ENCODE results near the gene COX4I1.

The COX4I1 gene

DNA sequence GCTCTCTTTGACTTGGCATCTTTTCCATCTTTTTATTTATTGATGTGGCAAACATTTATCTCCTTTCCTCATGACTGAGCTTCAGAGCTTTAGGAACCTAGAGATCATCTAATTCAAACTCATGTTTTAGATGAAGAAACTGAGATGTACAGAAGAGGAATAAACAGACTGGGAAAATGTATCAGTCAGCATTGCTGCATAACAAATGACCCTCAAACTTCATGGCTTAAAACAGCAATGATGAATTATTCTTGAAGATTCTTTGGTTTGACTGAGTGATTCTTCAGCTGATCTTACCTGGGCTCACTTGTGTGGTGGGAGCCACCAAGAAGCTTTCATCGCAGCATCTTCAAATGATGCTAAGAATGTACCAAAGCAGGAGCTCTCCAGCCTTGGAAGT, 55.4 kb downstream of the COX4I1 start:
- Histone ChIP-seq H2AFZ (ENCODE audit: low read depth, low read length) (no peak overlapping the region), H3K4me3 (ENCODE audit: low read depth in 1 of 2, low read length in 2 of 2) (no peak overlapping the region), H3K36me3 (ENCODE audit: insufficient read depth, low read length) (no peaks in the 10 kb centered on the region), H4K20me1 (ENCODE audit: insufficient read depth, low read length) (no peaks in the 10 kb centered on the region), H3K4me1 (ENCODE audit: insufficient read depth, low read length) (no peaks in the 10 kb centered on the region), H3K27ac (ENCODE audit: low read length) (no peak overlapping the region), H3K4me2 (ENCODE audit: insufficient read depth, low read length) (no peak overlapping the region), H3K79me2 (ENCODE audit: insufficient read depth, low read length) (no peaks in the 10 kb centered on the region), H3K9me3 (ENCODE audit: insufficient read depth, low read length, severe bottlenecking) (no peaks in the 10 kb centered on the region), H3K27me3 (ENCODE audit: insufficient read depth, low read length, poor library complexity) (peaks cover 11% of the 10 kb centered on the region), H3K9ac (ENCODE audit: low read depth, low read length) (no peak overlapping the region)
- TF ChIP-seq EZH2 (IDR thresholded peaks at IDR 0.05; ENCODE audit: borderline replicate concordance, low read depth, low read length, severe bottlenecking): no peak
- TF ChIP-seq, protein P1, sequence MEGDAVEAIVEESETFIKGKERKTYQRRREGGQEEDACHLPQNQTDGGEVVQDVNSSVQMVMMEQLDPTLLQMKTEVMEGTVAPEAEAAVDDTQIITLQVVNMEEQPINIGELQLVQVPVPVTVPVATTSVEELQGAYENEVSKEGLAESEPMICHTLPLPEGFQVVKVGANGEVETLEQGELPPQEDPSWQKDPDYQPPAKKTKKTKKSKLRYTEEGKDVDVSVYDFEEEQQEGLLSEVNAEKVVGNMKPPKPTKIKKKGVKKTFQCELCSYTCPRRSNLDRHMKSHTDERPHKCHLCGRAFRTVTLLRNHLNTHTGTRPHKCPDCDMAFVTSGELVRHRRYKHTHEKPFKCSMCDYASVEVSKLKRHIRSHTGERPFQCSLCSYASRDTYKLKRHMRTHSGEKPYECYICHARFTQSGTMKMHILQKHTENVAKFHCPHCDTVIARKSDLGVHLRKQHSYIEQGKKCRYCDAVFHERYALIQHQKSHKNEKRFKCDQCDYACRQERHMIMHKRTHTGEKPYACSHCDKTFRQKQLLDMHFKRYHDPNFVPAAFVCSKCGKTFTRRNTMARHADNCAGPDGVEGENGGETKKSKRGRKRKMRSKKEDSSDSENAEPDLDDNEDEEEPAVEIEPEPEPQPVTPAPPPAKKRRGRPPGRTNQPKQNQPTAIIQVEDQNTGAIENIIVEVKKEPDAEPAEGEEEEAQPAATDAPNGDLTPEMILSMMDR (IDR thresholded peaks at IDR 0.05; ENCODE audit: borderline replicate concordance, extremely low read depth, low read length, poor library complexity, severe bottlenecking): no peak
- DNase-seq (no peak), ATAC-seq (ENCODE audit: insufficient read depth, low read depth) (no peak)

DNA sequence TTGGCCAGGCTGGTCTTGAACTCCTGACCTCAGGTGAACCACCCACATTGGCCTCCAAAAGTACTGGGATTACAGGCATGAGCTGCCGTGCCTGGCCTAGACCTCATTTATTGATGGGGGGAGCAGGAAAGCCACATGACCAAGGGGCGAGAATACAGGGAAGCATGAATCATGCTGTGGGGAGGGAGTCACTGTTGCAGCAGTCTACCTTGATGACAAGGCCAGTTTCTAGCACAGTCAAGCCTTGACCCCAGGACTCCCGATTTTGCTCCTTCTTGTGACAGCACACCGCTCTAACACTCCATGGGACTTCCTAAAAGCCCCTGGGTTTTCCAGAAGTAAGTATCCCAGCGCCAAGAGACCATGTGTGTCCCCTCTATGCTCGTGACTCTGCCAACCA, 56.6 kb downstream of the COX4I1 start:
- Histone ChIP-seq H3K9ac (ENCODE audit: low read depth, low read length) (no peak overlapping the region), H3K36me3 (ENCODE audit: insufficient read depth, low read length) (no peaks in the 10 kb centered on the region), H3K27me3 (ENCODE audit: insufficient read depth, low read length, poor library complexity) (peaks cover 11% of the 10 kb centered on the region), H3K27ac (ENCODE audit: low read length) (no peak overlapping the region), H3K79me2 (ENCODE audit: insufficient read depth, low read length) (no peaks in the 10 kb centered on the region), H3K4me3 (ENCODE audit: low read depth in 1 of 2, low read length in 2 of 2) (no peak overlapping the region), H3K4me1 (ENCODE audit: insufficient read depth, low read length) (no peaks in the 10 kb centered on the region), H3K4me2 (ENCODE audit: insufficient read depth, low read length) (no peak overlapping the region), H4K20me1 (ENCODE audit: insufficient read depth, low read length) (no peaks in the 10 kb centered on the region; the same call in 1 of the 2 replicates), H3K9me3 (ENCODE audit: insufficient read depth, low read length, severe bottlenecking) (no peaks in the 10 kb centered on the region), H2AFZ (ENCODE audit: low read depth, low read length) (no peak overlapping the region)
- TF ChIP-seq, protein P1 (IDR thresholded peaks at IDR 0.05; ENCODE audit: borderline replicate concordance, extremely low read depth, low read length, poor library complexity, severe bottlenecking): no peak
- TF ChIP-seq EZH2 (IDR thresholded peaks at IDR 0.05; ENCODE audit: borderline replicate concordance, low read depth, low read length, severe bottlenecking): no peak
- no peak for ATAC-seq (ENCODE audit: insufficient read depth, low read depth)
- no peak for DNase-seq

DNA sequence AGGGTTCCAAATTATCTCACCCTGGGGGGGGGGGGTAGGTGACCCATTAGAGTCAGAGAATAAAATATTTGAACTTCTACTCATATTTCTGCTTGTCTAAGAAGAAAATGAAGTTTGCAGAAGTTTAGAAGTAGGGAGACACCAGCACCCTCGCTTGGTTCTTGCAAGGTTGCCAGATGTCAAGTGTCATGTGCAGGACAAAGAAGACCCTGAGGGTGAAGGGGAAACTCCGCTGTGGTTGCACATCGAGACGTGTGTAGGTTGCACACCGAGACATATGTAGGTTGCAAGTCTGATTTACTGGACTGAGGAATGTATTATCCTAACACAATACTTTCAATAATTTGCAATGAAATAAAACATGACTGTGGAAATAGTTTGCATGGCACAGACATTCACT, 57.1 kb downstream of the COX4I1 start:
- Histone ChIP-seq H3K4me3 (ENCODE audit: low read depth in 1 of 2, low read length in 2 of 2) (no peak overlapping the region), H3K27ac (ENCODE audit: low read length) (no peak overlapping the region), H3K9ac (ENCODE audit: low read depth, low read length) (no peak overlapping the region), H3K79me2 (ENCODE audit: insufficient read depth, low read length) (no peaks in the 10 kb centered on the region), H4K20me1 (ENCODE audit: insufficient read depth, low read length) (no peaks in the 10 kb centered on the region; the same call in 1 of the 2 replicates), H2AFZ (ENCODE audit: low read depth, low read length) (no peak overlapping the region), H3K9me3 (ENCODE audit: insufficient read depth, low read length, severe bottlenecking) (no peaks in the 10 kb centered on the region), H3K4me2 (ENCODE audit: insufficient read depth, low read length) (no peak overlapping the region), H3K4me1 (ENCODE audit: insufficient read depth, low read length) (no peaks in the 10 kb centered on the region), H3K27me3 (ENCODE audit: insufficient read depth, low read length, poor library complexity) (peaks cover 11% of the 10 kb centered on the region), H3K36me3 (ENCODE audit: insufficient read depth, low read length) (no peaks in the 10 kb centered on the region)
- DNase-seq (no peak), ATAC-seq (ENCODE audit: insufficient read depth, low read depth) (no peak)
- TF ChIP-seq EZH2 (IDR thresholded peaks at IDR 0.05; ENCODE audit: borderline replicate concordance, low read depth, low read length, severe bottlenecking): no peak
- TF ChIP-seq, protein P1 (IDR thresholded peaks at IDR 0.05; ENCODE audit: borderline replicate concordance, extremely low read depth, low read length, poor library complexity, severe bottlenecking): no peak

Data from DND-41 (cell line).